AG09319 (cell line): ENCODE data around the gene NYAP1.

Experiments
- DNase-seq: peaks from one replicate; pipeline ENCODE4 v3.0.0-alpha.2; 2010; ENCODE audit warnings: low read depth; ENCODE audit errors: extremely low read depth
- TF ChIP-seq, protein P1 (sequence below): IDR thresholded peaks from 2 replicates; pipeline ENCODE4 v1.5.1; 2011; ENCODE audit warnings: low read depth, mild to moderate bottlenecking, inconsistent platforms, low read length, moderate library complexity

NYAP1 gene

DNA sequence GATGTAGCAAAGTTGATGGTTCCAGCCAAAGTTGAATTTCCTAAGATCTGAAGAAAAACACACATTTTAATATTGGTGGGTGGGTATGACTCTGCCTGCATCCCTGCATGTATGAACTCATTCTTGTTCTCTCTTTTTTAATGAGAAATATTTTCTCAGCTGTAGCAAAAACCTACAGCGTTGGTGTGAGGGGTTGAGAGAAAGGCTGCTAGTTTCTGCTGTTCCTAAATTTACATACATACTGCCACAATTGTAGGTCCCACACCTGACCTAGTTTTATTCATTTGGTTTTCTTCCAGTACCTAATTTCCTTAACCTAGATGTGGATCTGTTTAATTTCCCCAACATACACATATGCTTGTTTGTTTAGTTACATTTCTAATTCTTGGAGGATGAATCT is 59.9 kb downstream of the NYAP1 start:
- no peak for DNase-seq
- TF ChIP-seq, protein P1, sequence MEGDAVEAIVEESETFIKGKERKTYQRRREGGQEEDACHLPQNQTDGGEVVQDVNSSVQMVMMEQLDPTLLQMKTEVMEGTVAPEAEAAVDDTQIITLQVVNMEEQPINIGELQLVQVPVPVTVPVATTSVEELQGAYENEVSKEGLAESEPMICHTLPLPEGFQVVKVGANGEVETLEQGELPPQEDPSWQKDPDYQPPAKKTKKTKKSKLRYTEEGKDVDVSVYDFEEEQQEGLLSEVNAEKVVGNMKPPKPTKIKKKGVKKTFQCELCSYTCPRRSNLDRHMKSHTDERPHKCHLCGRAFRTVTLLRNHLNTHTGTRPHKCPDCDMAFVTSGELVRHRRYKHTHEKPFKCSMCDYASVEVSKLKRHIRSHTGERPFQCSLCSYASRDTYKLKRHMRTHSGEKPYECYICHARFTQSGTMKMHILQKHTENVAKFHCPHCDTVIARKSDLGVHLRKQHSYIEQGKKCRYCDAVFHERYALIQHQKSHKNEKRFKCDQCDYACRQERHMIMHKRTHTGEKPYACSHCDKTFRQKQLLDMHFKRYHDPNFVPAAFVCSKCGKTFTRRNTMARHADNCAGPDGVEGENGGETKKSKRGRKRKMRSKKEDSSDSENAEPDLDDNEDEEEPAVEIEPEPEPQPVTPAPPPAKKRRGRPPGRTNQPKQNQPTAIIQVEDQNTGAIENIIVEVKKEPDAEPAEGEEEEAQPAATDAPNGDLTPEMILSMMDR, result no peak

DNA sequence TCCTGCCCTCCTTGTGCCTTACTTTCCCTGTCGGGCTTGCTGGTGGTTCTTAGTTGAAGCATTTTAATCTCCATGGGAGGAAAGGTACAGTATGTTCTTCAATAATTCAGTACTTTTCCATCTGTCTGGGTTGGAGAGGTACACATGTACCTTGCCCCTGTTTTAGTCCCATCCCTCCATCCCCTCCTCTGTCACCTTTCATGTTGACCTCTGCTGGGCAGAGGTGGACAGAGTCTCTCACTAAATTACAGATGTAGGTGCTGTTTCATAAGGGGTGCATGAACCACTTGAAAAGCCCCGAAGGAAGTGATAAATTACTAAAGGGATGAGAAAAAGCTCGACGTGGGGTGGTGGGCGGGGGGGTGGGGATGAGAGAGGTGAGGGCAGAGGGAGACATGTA is 60.7 kb downstream of the NYAP1 start:
- DNase-seq, result no peak
- TF ChIP-seq, protein P1, result no peak
